ENCODE measurements around the gene DDX39B.

GRCh38 chr6:31574106-31575061 is 32.6 kb upstream of the DDX39B start:
- TF ChIP-seq CTCF (IDR thresholded peaks at IDR 0.05; ENCODE audit: poor library complexity) (no peak), EZH2phosphoT487 (IDR thresholded peaks at IDR 0.05; ENCODE audit: low read depth, severe bottlenecking, unreplicated experiment) (no peak)

Measured in hepatocyte (in vitro differentiated cells).